K562 (cell line): ENCODE measurements around the gene PRRT1. TPM values are rescaled to one million over a fixed set of nuclear protein-coding genes. Genes with fewer than 3 reads are reported as not detected.

Source experiments
- ATF7 ChIP-seq: fragments of 450-650 bp; IDR thresholded peaks from 2 replicates; pipeline ENCODE4 v1.7.1; 2014; ENCODE audit warnings: mild to moderate bottlenecking, moderate library complexity
- BCOR ChIP-seq: fragments of 450-650 bp; IDR thresholded peaks from 2 replicates; pipeline ENCODE4 v1.6.1; 2016
- BHLHE40 ChIP-seq: IDR thresholded peaks from 2 replicates; pipeline ENCODE4 v1.6.1; 2011; ENCODE audit warnings: low read length, improper control_type of control experiment
- CBX1 ChIP-seq: sonication (generic); IDR thresholded peaks from 2 replicates; pipeline ENCODE4 v1.6.1; 2016; ENCODE audit warnings: antibody characterized with exemption, low read depth, mild to moderate bottlenecking
- CHD7 ChIP-seq: fragments of 200-600 bp; sonication (generic); IDR thresholded peaks from one replicate; pipeline ENCODE4 v1.6.1; 2012; ENCODE audit warnings: mild to moderate bottlenecking, low read depth, low read length, inconsistent platforms
- FOSL1 ChIP-seq: fragments of 200-800 bp; sonication (Bioruptor generic); conservative IDR thresholded peaks from 2 replicates; pipeline ENCODE4 v1.6.1; 2016; ENCODE audit warnings: missing genetic modification characterization, missing compliant biosample characterization
- HBP1 ChIP-seq: fragments of 450-650 bp; formaldehyde crosslinking; IDR thresholded peaks from 2 replicates; pipeline ENCODE4 v1.4.0; 2022; ENCODE audit warnings: missing genetic modification characterization
- LARP7 ChIP-seq: fragments of 450-650 bp; IDR thresholded peaks from 2 replicates; pipeline ENCODE4 v1.6.1; 2016
- MXD1 ChIP-seq: fragments of 250-450 bp; sonication (Bioruptor Pico); IDR thresholded peaks from 2 replicates; pipeline ENCODE4 v1.8.0; 2021; ENCODE audit warnings: borderline replicate concordance, mild to moderate bottlenecking, moderate library complexity; ENCODE audit not compliant: poor library complexity, severe bottlenecking
- PTTG1 ChIP-seq: fragments of 450-650 bp; IDR thresholded peaks from 2 replicates; pipeline ENCODE4 v1.6.1; 2016; ENCODE audit warnings: low read depth, mild to moderate bottlenecking, missing genetic modification characterization, missing compliant biosample characterization
- SAFB2 ChIP-seq: fragments of 200-400 bp; formaldehyde crosslinking; IDR thresholded peaks from 2 replicates; pipeline ENCODE4 v1.6.1; 2018; ENCODE audit warnings: borderline replicate concordance, low read length, low read depth, moderate library complexity; ENCODE audit not compliant: severe bottlenecking
- THRA ChIP-seq: fragments of 450-650 bp; IDR thresholded peaks from 2 replicates; pipeline ENCODE4 v1.6.1; 2017; ENCODE audit warnings: mild to moderate bottlenecking, moderate library complexity
- ZNF124 ChIP-seq: sonication (generic); formaldehyde crosslinking; IDR thresholded peaks from 2 replicates; pipeline ENCODE4 v1.8.1; 2022; ENCODE audit warnings: missing genetic modification reagents
- polyA plus RNA-seq, 8 experiments: library from polyadenylated mRNA; depleted of rRNA in 4 of 8; stranded (reverse) in 5 of 8; unstranded in 3 of 8; fragments of >200 nt; fragmentation: Nextera tagmentation in 2 of 8; fragmentation: Illumina TruSeq in 1 of 8; extraction: Ambion mirVana in 2 of 8; extraction: Trizol in 1 of 8; gene quantifications; 2 replicates each; pipeline versions ENCODE4 v1.2.1 to v1.2.3, GENCODE V29; 2011 to 2014; ENCODE audit warnings: inconsistent platforms in 1 of 8, missing spikeins in 1 of 8
- total RNA-seq, 7 experiments: library from RNA; depleted of rRNA in 6 of 7; stranded (reverse); fragments of >200 nt in 6 of 7; fragmentation: Illumina TruSeq in 2 of 7; extraction: Trizol in 2 of 7; gene quantifications; 2 replicates each; pipeline versions ENCODE4 v1.2.1 to v1.2.3, GENCODE V29; 2011 to 2021; ENCODE audit warnings: low replicate concordance in 1 of 7

Gene PRRT1
- total and polyA plus RNA-seq, 9 of the 15 experiments (the other 6 are each of a cell fraction or from before 2014, with no cell fraction given), result 0.14 to 3.5 (median 0.41) TPM

- TF ChIP-seq CHD7, result no peak
- TF ChIP-seq THRA, result no peak
- TF ChIP-seq FOSL1 (tag), result peak; percentile 68
- no peak for TF ChIP-seq PTTG1 (tag)
- TF ChIP-seq SAFB2, result no peak
- TF ChIP-seq MXD1 (CRISPR knock-in tag), result no peak
- TF ChIP-seq BCOR, result peak; percentile 35; the same call in 1 of the 2 replicates
- no peak for TF ChIP-seq LARP7
- peak; percentile 98 for TF ChIP-seq ATF7
- TF ChIP-seq HBP1 (CRISPR knock-in tag), result no peak
- no peak; the same call in 1 of the 2 replicates for TF ChIP-seq BHLHE40
- TF ChIP-seq ZNF124, result no peak
- no peak for TF ChIP-seq CBX1
These were observed 44.4 kb upstream of the PRRT1 start (continued) for GRCh38 chr6:32195902-32196681.
